DND-41 (cell line): ENCODE data around the gene CCDC121.

Experiments used
- CTCF ChIP-seq: IDR thresholded peaks from 2 replicates; pipeline ENCODE4 v1.5.1; 2012; ENCODE audit warnings: borderline replicate concordance, low read length, moderate library complexity, mild to moderate bottlenecking; ENCODE audit not compliant: poor library complexity, severe bottlenecking; ENCODE audit errors: extremely low read depth
- EZH2 ChIP-seq: IDR thresholded peaks from 3 replicates; pipeline ENCODE4 v1.6.1; 2012; ENCODE audit warnings: borderline replicate concordance, low read depth, mild to moderate bottlenecking, moderate library complexity, low read length, inconsistent platforms; ENCODE audit not compliant: severe bottlenecking

- no peak for TF ChIP-seq CTCF
- no peak for TF ChIP-seq EZH2
Measured at GRCh38 chr2:27613985-27614384, 14.8 kb downstream of the CCDC121 start.
